ENCODE measurements around the gene CAPN10. TPM values are rescaled to one million over a fixed set of nuclear protein-coding genes. Genes with fewer than 3 reads are reported as not detected.

The CAPN10 gene
- total RNA-seq, 1 donor from 2014 or later: 54.9 TPM

GRCh38 chr2:240635121-240635997, 48.8 kb downstream of the CAPN10 start:
- intact Hi-C loops (cut with micrococcal nuclease): no loop called here

GRCh38 chr2:240635998-240636547, 49.5 kb downstream of the CAPN10 start:
- intact Hi-C loops (cut with micrococcal nuclease): no loop called here

GRCh38 chr2:240636563-240637115, 50.1 kb downstream of the CAPN10 start:
- intact Hi-C loops (cut with micrococcal nuclease): no loop called here

- intact Hi-C loops (cut with micrococcal nuclease): no loop called here
These were observed 50.8 kb downstream of the CAPN10 start for GRCh38 chr2:240637116-240637900.

GRCh38 chr2:240637901-240638345, 51.4 kb downstream of the CAPN10 start:
- intact Hi-C loops (cut with micrococcal nuclease): no loop called here

GRCh38 chr2:240638512-240639160, 52.1 kb downstream of the CAPN10 start:
- intact Hi-C loops (cut with micrococcal nuclease): no loop called here

GRCh38 chr2:240639566-240639965, 53.0 kb downstream of the CAPN10 start:
- intact Hi-C loops (cut with micrococcal nuclease): no loop called here

- intact Hi-C loops (cut with micrococcal nuclease): no loop called here
These were observed 54.4 kb downstream of the CAPN10 start for GRCh38 chr2:240640939-240641338.

GRCh38 chr2:240642061-240642805, 55.7 kb downstream of the CAPN10 start:
- intact Hi-C loops (cut with micrococcal nuclease): no loop called here

GRCh38 chr2:240642806-240643092, 56.2 kb downstream of the CAPN10 start:
- intact Hi-C loops (cut with micrococcal nuclease): no loop called here

- intact Hi-C loops (cut with micrococcal nuclease): no loop called here
These were observed 56.7 kb downstream of the CAPN10 start for GRCh38 chr2:240643093-240643810.

- intact Hi-C loops (cut with micrococcal nuclease): no loop called here
These were observed 57.2 kb downstream of the CAPN10 start for GRCh38 chr2:240643811-240644150.

- intact Hi-C loops (cut with micrococcal nuclease): no loop called here
These were observed 57.7 kb downstream of the CAPN10 start for GRCh38 chr2:240644171-240644651.

- intact Hi-C loops (cut with micrococcal nuclease): no loop called here
These were observed 58.3 kb downstream of the CAPN10 start for GRCh38 chr2:240644859-240645301.

- intact Hi-C loops (cut with micrococcal nuclease): no loop called here
These were observed 58.8 kb downstream of the CAPN10 start for GRCh38 chr2:240645346-240645745.

- intact Hi-C loops (cut with micrococcal nuclease): no loop called here
These were observed 59.3 kb downstream of the CAPN10 start for GRCh38 chr2:240645801-240646175.

- intact Hi-C loops (cut with micrococcal nuclease): no loop called here
These were observed 59.8 kb downstream of the CAPN10 start for GRCh38 chr2:240646176-240646899.

- intact Hi-C loops (cut with micrococcal nuclease): no loop called here
These were observed 60.5 kb downstream of the CAPN10 start for GRCh38 chr2:240646900-240647502.
